HUES64 (cell line): ENCODE data around the gene BMPR1A.
A peak's percentile ranks its signal among the peaks of the same experiment; 100 is the strongest.
"Not testable (repeated sequence)": the region's sequence is repeated elsewhere in the genome, so short reads cannot be mapped to it uniquely, and the experiment has no call there.

ENCODE experiments used
- H3K27ac ChIP-seq: 2 replicates; pipeline ENCODE4 v1.7.0; 2013; ENCODE audit warnings: low read depth, low read length, inconsistent platforms
- H3K27me3 ChIP-seq: 2 replicates; pipeline ENCODE4 v1.6.1; 2013; ENCODE audit warnings: mild to moderate bottlenecking, low read length; ENCODE audit not compliant: insufficient read depth
- H3K36me3 ChIP-seq: 2 replicates; pipeline ENCODE4 v1.6.1; 2013; ENCODE audit warnings: mild to moderate bottlenecking, low read length; ENCODE audit not compliant: insufficient read depth
- H3K4me1 ChIP-seq: 2 replicates; pipeline ENCODE4 v1.6.1; 2013; ENCODE audit warnings: mild to moderate bottlenecking, low read length, moderate library complexity; ENCODE audit not compliant: insufficient read depth
- H3K4me3 ChIP-seq: 2 replicates; pipeline ENCODE4 v1.5.1; 2013; ENCODE audit warnings: mild to moderate bottlenecking, low read length, moderate library complexity
- H3K9ac ChIP-seq: 2 replicates; pipeline ENCODE4 v1.6.1; 2013; ENCODE audit warnings: mild to moderate bottlenecking, low read depth, low read length
- H3K9me3 ChIP-seq: 2 replicates; pipeline ENCODE4 v1.6.1; 2013; ENCODE audit warnings: low read depth, low read length; ENCODE audit not compliant: insufficient read depth
- WGBS: fragments of 150-250, 120-280 bp; methylation state at CpG from one replicate; pipeline ENCODE4 v1.1.7; 2013; ENCODE audit warnings: missing lambda C conversion rate; 5-methylcytosine and 5-hydroxymethylcytosine counted together

Gene BMPR1A

DNA sequence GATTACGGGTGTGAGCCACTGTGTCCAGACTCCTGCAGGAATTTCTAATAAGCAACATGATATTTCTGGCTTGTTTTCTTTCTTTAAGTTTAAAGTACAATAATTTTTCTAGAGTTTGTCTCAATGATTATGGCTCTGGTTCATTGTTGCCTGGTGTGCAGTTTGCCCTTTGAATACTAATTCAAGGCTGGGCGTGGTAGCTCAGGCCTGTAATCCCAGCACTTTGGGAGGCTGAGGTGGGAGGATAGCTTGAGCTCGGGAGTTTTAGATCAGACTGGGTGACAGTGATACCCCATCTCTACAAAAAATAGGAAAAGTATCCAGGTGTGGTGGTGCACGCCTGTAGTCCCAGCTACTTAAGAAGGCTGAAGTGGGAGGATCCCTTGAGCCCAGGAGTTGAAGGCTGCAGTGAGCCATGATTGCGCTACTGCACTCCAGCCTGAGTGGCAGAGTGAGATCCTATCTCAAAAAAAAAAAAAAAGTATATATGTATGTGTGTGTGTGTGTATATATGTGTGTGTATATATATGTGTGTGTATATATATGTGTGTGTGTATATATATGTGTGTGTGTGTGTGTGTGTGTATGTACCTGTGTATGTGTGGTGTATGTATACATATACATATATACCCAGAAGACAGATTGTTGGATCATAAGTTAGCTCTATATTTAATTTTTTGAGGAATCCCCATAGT is 220.1 kb downstream of the BMPR1A start:
- 99% methylated on average over 5 of the region's 5 CpGs for WGBS
- peaks cover 3% of the 10 kb centered on the region for H3K4me1 ChIP-seq
- H3K9me3 ChIP-seq: no peaks in the 10 kb centered on the region
- peaks cover 20% of the 10 kb centered on the region for H3K27me3 ChIP-seq
- H3K9ac ChIP-seq: no peak overlapping the region
- H3K4me3 ChIP-seq: no peak overlapping the region
- H3K36me3 ChIP-seq: no peaks in the 10 kb centered on the region
- no peak overlapping the region for H3K27ac ChIP-seq

DNA sequence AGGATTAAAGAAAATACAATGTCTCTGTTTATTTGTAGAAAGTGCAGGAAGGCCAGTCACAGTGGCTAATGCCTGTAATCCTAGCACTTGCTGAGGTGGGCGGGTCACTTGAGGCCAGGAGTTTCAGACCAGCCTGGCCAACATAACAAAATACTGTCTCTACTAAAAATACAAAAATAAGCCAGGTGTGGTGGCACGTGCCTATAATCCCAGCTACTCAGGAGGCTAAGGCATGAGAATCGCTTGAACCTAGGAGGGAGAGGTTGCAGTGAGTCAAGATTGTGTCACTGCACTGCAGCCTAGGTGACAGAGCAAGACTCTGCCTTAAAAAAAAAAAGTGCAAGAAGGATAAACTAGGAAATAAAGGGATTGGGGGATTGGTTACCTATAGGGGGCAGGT is 222.0 kb downstream of the BMPR1A start:
- 68% methylated on average over 3 of the region's 3 CpGs for WGBS
- H3K4me1 ChIP-seq, H3K36me3 ChIP-seq, H3K27me3 ChIP-seq, H3K9me3 ChIP-seq, H3K4me3 ChIP-seq, H3K9ac ChIP-seq, H3K27ac ChIP-seq: not testable (repeated sequence)

DNA sequence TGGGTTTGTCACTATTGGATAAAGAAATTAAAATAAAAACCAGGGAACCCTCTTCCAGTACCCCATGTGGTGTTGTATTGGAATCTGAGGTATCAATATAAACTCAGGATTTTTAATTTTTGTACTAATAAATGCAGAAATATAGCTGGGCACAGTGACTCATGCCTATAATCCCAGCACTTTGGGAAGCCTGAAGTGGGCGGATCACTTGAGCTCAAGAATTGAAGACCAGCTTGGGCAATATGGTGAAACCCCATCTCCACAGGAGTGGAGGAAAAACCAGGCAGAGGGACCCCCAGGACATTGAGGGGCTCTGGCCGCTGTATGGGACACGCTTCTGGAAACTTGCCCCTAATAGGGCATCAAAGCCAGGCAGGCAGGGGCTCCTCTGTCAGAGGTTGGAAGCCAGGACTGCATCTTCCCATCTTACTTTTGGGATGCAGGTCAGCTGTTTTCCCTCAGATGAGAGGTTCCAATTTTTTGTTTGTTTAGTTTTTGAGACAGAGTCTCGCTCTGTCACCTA is 222.9 kb downstream of the BMPR1A start:
- Histone ChIP-seq H3K27me3 (no peaks in the 10 kb centered on the region), H3K36me3 (no peaks in the 10 kb centered on the region), H3K9me3 (no peaks in the 10 kb centered on the region), H3K9ac (no peak overlapping the region), H3K27ac (no peak overlapping the region), H3K4me1 (no peaks in the 10 kb centered on the region), H3K4me3 (no peak overlapping the region)
- WGBS: 68% methylated on average over 4 of the region's 4 CpGs

DNA sequence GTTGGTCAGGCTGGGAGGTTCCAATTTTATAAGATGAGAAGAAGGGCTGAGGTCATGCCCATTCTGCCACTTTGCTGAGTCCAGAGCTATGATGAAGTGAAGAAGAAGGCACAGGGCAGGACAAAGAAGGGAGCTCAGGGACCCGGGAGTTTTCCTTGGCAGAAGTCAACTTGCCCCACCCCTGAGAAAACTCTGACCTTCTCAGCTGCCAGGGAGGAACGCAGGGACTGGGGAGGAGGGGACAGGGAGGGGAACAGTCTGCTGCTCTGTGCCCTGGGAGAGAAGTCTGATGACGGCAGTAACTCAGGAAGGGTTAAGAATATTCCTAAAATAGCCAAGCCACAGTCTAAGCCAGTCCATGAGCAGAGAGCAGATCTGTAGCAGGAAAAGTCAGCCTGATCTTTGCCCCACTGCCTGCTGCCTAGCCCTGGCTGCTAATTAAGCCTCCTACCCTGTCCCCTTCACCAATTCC is 223.6 kb downstream of the BMPR1A start:
- 0 out of 2 replicates have a peak overlapping the region, but pooled peaks have one; percentile 19 for H3K9ac ChIP-seq
- H3K36me3 ChIP-seq: no peaks in the 10 kb centered on the region
- H3K9me3 ChIP-seq: no peaks in the 10 kb centered on the region
- H3K4me3 ChIP-seq: no peak overlapping the region
- H3K4me1 ChIP-seq: no peaks in the 10 kb centered on the region
- 62% methylated on average over 3 of the region's 3 CpGs for WGBS
- no peaks in the 10 kb centered on the region for H3K27me3 ChIP-seq
- H3K27ac ChIP-seq: no peak overlapping the region

DNA sequence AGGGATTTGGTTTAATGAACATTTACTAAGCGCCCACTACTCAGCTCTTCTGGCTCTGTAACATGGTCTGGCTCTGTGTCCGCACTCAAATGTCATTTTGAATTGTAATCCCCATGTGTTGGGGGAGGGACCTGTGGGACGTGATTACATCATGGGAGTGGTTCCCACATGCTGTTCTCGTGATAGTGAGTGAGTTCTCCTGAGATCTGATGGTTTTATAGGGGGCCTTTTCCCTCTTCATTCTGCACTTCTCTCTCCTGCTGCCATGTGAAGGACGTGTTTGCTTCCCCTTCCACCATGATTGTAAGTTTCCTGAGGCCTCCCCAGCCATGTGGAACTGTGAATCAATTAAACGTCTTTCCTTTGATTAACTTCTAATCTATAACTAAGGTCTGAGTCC is 224.6 kb downstream of the BMPR1A start:
- not testable (repeated sequence) for H3K27me3 ChIP-seq, H3K36me3 ChIP-seq, H3K9ac ChIP-seq, H3K4me3 ChIP-seq, H3K4me1 ChIP-seq, H3K9me3 ChIP-seq, H3K27ac ChIP-seq
- 86% methylated on average over 6 of the region's 6 CpGs for WGBS

DNA sequence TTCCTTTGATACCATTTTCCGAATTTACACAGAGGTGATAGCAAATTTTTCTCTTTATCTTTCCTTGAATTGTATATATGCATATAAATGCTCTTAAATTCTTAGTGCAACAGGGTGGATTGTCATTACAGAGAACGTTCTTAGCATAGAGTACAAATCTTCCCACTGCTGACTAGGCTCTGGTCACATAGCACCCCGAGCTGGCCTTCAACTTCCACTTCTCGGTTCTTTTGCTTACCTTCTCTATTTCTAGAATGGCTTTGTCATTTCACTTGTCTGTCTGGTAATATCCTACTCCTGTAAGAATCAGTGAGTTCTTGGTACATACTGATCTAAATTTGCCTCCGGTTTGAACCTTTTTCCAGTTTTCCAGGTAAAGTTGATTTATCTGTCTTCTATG is 225.3 kb downstream of the BMPR1A start:
- no peak overlapping the region for H3K27ac ChIP-seq
- no peaks in the 10 kb centered on the region for H3K27me3 ChIP-seq
- H3K9ac ChIP-seq: no peak overlapping the region
- no peaks in the 10 kb centered on the region for H3K9me3 ChIP-seq
- H3K36me3 ChIP-seq: no peaks in the 10 kb centered on the region
- WGBS: 86% methylated on average over 4 of the region's 5 CpGs
- H3K4me3 ChIP-seq: no peak overlapping the region
- no peaks in the 10 kb centered on the region for H3K4me1 ChIP-seq
